Left ventricle myocardium superior (tissue), 1 donor: Measurements from ENCODE around the gene SMG6. TPM values are rescaled to one million over a fixed set of nuclear protein-coding genes. Genes with fewer than 3 reads are reported as not detected.

Experiments
- ATAC-seq: fragments of 200-7000 bp; cut with Tn5 transposase; one replicate; pipeline ENCODE4 v1.9.1; 2020; ENCODE audit warnings: mild to moderate bottlenecking, moderate library complexity
- DNase-seq: peaks from one replicate; pipeline ENCODE4 v3.0.0-alpha.2; 2020
- intact Hi-C: fragments of 100-400 bp; cut with micrococcal nuclease; formaldehyde crosslinking; loops from one replicate; pipeline ENCODE4 v1.11.0; 2022
- total RNA-seq: library from RNA; stranded (reverse); fragmentation: NEBNext Ultra II Directional; extraction: Animal tissue kit (Norgen Biotek cat#: 25700); gene quantifications from one replicate; pipeline ENCODE4 v1.2.1, GENCODE V29; 2021
- donor health status: DM: no; HTN: yes; CAD: no; lungs with severe emphysema.

SMG6 gene
- total RNA-seq, 1 donor from 2014 or later = 18.2 TPM

DNA sequence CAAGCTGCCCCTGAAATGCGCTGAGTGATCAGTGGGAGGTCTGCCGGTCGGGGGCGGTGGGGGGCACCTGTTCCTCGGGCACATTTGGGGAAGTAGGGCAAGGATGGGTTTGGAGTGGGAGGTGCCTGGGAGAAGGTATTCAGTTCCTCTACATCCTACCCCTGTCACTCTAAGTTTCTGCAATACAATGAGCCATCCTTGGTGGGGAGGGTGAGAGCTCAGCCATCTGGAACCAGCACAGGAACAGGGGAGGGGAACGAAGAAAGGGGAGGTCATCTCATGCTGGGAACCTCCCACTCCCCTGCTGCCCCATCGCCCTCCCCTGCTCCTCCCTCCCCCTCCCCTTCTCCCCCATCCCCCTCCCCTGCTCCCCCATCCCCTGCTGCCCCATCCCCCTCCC is 269.4 kb downstream of the SMG6 start:
- intact Hi-C loops = no loop called here
- no peak for ATAC-seq
- DNase-seq = no peak

DNA sequence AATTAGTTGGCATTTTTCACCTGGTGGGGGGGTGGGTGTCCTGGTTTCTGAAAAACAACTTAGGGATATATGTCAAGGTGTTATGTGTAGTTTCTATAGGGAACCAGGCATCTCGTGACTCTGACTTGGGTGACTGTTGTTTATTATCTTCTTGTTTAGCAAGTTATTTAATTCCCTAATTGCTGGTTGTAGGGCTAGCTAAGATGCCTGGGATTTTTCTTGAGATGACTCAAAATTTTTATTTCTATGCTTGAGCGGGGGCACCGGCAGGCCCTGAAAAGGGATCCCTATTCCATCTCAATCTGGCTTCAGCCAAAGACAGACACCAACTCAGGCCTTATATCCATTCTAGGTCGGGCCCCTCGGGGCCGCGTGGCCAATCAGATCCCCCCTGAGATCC is 270.4 kb downstream of the SMG6 start:
- ATAC-seq = no peak
- no peak for DNase-seq
- intact Hi-C loops = no loop called here

DNA sequence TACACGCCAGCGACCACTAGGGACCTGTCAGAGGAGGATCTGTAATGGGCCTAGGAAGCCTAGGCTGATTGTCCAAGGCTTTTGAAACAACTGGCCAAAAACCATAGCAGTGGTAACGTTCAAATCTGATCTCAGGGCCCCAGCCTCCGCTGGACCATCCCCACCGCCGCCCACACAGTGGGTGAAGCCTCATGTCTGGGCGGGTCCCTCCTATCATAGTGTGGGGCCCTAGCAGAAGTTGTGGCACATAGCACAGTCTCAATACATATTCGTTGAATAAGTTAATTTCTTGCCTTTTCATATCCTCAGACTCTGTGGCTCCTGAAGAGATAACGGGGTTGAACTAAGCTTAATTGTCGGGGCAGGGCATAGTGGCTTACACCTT is 272.8 kb downstream of the SMG6 start:
- ATAC-seq (no peak), DNase-seq (no peak)
- intact Hi-C loops = no loop called here

DNA sequence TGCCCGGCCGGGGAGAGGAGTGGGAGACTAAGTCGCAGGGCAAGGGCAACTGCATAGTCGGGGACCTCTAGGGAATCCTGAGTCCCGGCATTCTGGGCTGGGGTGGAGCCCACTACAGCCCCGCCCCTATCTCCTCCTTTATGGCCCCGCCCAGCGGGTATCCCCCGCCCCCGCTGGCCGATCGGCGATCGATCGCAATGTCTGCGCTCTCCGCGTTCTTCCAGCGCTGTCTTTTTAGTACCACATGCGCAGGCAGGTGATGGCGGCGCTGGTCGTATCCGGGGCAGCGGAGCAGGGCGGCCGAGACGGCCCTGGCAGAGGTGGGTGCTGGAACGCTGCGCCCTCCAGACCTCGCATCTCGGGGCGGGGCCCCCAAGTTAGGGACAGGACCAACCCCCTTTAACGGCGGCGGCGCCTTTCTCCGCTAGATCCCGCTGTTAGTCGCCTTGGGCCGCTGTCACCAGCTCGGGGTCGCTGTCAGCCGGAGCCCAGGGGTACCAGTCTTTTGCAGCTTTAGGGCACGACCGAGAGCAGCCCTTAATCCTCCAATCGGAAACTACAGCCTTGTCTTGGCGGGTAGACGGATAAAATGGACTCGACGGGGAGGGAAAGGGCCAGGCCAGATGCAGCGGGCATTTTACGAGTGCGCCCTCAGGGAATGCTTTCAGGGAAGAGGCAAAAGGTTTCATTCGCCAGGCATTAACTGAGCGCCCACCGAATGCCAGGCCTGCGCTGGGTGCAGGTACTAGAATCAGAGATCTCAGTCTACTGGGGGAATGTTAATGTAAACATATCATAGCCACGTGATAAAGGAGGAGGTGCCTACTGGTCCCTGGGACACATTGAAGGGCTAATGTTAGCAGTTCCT is 273.4 kb downstream of the SMG6 start, which contains the start of gene DPH1:
Gene DPH1 (plus strand): TSS at position 243 of the 868 bp plus-strand sequence. CDS start 17 bp downstream, at position 260.
- intact Hi-C loops = no loop called here
- DNase-seq (peak; percentile 93), ATAC-seq (peak; percentile 84)

DNA sequence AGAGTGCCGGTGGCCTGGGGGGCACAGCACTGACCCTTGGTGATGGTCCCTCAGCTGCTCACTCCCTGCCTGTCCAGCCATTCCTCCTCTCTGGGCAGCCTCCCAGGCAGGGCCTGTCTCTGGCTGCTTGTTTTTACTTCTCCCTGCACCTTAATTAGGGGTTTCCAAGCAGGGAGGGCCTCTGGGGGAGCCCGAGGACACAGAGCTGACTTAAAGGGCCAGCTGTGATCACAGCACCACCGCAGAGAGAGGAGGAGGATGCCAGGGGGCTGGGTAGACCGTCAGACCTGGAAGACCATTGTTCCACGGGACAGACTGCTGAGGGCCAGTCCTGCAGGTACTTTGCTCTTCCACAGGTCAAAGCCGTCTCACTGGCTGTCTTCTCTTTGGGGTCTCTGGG is 274.8 kb downstream of the SMG6 start:
- DNase-seq = no peak
- ATAC-seq = no peak
- intact Hi-C loops = no loop called here

DNA sequence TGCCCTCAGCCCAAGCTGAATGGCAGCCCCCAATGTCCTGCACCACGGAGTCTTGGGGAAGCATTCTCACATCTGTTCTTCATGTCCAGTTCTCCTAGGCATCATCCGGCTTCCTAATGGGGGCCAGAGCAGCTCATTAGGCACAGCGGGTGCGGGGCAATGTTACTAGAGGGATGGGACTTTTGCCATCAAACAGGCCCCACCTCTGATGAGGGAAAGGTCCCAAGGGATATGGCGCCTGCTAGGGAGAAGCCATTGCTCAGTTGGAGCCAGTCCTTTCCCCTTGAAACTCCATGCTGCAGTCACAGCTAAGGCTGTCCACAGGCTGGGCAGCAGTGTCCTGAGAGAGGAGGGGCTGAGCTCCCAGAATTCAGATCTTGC is 275.4 kb downstream of the SMG6 start:
- DNase-seq (no peak), ATAC-seq (no peak)
- intact Hi-C loops = no loop called here

DNA sequence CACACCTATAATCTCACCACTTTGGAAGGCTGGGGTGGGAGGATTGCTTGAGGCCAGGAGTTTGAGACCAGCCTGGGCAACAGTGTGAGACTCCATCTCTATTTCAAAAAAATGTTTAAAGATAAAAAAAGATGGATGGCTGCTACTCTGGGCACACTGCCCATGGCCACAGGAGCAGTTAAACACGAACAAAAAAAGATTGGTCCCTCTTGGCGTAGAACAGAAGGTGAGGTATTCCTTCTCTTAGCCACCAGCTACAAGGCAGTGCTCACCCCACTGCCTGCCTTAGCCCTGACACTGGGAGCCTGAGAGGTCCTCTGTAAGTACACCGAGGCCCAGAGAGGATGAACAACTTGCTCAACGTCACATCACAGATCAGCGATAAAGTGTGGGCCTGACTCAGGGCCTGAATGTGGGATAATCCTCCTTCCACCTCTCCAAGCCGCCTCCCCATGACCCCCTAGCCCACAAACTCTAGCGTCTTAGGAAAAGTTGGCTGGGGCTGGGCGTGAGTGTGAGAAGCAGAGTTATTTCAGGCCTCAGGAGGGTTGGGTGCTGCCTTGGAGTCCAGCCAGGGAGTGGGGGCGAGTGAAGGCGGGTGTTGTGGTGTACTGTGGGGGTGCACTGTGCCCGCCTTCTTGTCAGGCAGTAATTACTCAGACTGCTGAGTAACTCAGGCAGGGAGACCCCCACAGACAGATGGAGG is 275.9 kb downstream of the SMG6 start:
- intact Hi-C loops = loop anchor here (2.0 kb wide), 1 partner anchor 119 kb away; no protein-coding TSS in a partner anchor
- no peak for DNase-seq
- no peak for ATAC-seq

DNA sequence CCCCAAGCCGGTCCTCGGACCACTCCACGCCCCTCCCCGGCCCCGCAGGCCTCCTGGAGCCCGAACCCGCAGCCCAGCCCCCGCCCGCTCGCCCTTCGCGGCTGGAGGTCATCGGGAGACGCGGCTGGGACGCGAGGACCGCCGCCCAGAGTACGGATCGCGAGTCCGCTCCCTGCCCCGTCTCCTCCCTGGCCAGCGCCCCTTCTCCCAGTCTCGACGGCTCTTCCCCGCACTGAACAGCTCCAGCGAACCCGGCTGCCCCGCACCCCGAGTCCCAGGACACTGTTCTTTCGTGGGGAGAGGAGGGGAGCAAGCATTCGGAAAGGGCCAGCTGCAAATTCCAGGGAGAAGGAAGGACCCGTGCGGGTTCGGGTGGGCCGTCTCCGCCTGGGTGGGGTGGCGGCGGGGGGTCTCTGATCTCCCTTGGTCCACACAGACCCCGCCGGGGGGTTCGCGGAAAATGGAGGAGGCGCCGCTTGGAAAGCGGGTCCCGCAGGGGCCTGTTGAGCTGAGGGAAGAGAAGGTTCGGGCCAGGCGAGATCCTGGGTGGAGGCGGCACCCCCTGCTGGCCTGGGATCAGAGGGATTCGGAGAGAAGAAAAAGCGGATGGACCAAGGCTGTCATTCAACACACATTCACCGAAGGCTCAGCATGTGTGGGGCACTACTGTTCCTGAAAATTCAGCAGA is 277.8 kb downstream of the SMG6 start:
- DNase-seq = peak; percentile 86
- intact Hi-C loops = loop anchor here (2.0 kb wide), 1 partner anchor 117 kb away; no protein-coding TSS in a partner anchor
- peak; percentile 71 for ATAC-seq

DNA sequence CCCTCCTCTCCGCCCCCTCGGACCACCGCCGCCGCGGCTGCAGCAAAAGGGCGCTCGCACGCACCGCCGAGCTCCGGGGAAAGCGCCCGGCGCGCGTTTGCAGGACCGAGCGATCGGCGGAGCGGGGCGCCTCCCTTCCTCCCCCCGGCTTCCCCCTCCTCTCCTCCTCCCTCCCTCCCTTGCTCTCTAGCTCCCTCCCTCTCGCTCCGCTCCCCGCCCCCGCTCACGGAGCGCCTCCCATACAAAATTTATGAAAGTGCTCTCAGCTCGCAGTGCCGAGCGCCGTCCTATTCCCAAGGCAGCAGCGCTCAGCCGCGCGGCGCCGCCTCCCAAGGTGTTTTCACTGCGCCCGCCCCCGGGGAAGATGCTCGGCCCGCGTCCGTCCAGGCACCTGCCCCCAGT is 278.4 kb downstream of the SMG6 start, which contains the start of gene RTN4RL1:
Gene RTN4RL1 (minus strand): TSS at position 115 of the 402 bp plus-strand sequence. CDS start 469 bp downstream, outside the sequence.
- intact Hi-C loops = no loop called here
- ATAC-seq (peak; percentile 74), DNase-seq (peak; percentile 83)

DNA sequence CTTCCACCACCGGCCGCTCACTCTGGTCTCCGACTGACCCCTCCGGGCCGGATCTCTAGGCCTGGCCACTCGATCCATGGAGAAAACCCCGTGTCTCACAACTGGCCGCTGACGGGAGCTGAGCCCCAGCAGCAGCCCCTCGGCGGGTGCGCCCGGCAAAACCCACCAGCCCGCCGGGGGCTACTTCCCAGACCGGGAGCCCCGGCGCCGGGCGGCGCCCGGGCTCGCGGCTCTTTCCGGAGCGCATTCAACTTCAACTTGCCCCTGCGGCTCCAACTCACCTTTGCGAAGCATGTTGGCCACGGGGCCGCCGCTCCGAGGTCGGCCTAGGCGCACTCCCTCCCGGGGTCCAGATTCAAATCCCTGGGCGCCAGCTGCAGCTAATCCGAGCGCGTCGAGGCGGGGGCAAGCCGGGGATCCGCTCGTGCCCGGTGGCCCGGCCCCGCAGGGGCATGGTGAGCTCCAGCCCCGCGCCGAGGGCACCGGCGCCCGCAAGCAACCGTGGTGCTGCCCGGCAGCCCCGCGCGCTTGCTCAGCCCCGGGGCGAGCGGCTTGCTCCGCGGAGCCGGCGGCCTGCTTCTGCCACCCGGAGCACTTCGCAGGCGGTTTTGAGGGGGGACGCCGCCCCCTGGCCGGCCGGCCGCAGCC is 278.9 kb downstream of the SMG6 start:
- ATAC-seq (peak; percentile 4), DNase-seq (no peak)
- intact Hi-C loops = no loop called here

DNA sequence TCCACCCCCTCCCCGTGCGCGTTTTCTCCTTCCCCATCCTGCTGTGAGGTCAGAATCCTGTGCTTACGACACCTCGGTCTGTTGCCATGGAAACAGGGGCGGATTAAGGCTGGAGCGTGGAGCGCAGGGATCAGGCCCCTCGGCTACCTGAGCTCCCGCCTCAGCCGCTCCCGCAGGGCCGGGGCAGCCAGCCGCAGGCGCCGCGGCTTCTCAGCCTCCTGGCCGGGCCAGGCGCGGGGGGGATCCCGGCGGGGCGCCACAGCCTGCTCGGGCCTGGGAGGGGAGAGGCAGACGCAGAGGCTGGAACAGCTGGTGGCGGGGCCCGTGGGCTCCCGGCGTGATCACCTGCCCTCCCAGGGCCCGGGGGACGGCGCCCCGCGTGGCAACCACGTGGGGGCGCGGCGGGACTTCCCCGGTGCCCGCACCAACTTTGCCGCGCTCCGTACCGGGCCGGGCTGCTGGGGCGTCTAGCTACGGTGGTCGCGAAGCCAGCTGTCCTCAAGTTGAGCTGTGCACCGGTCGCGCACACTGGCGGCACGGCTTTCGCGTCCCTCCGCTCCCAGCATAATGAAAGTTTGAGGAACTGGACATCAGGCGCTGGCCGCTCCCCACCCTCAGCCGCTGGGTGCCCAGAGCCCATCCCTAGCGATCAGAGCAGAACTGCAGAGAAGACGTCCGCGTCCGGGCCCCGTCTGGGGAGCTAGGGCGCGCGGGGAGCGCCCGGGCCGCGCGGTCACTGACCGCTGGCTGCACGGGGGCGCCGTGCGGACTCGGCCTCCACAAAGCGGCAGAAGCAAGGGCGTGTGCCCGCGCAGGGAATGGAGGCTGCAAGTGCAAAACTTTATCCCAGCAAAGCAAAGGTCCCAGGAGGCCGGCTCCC is 279.7 kb downstream of the SMG6 start:
- DNase-seq = peak; percentile 58
- intact Hi-C loops = no loop called here
- ATAC-seq = peak; percentile 16

DNA sequence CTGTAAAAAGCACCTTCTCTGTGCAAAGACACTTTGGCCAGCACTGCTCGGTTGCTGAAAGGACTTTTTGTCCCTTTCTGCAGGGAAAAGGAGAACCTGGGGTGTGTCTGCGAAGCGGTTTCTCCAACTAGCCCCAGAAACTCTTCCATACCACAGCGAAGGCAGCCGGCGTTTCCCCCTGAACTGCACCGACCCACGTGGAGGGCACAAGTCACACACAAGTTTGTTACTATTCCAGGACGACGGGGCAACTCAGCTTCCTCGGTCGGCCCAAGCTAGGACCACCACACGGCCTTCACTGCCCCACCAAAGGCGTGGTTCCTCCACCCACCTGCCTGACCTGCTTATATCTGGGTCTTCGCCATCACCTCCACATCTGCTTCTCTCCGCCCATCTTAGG is 280.3 kb downstream of the SMG6 start:
- ATAC-seq (no peak), DNase-seq (no peak)
- intact Hi-C loops = no loop called here

DNA sequence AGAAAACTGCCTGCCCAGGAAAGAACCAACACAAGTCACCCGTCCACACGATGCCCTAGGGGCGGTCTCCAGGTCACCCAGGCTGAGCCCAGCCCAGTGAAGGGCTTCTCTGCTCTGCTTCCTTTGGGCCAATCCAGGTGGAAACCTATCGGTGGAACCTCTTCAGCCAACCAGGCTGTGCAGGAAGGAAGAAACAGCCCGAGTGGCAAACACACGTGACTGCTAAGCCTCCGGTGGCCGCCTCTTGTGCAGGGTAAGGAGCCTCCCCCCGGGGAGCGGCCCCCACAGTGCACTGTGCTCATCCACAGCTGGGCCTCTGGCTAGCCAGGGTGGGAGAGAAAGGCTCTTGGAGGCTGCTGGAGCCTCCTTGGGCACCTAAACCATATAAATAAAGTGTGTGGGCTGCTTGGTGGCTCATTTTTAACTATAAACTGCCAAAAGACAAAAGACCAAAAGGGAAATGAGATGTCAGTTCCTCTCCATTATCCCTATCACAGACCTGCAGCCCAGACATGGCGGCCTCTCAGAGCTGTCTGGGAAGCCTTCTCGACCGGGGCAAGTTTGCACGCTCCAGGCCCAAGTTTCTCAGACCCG is 280.8 kb downstream of the SMG6 start:
- intact Hi-C loops = no loop called here
- no peak for DNase-seq
- no peak for ATAC-seq

DNA sequence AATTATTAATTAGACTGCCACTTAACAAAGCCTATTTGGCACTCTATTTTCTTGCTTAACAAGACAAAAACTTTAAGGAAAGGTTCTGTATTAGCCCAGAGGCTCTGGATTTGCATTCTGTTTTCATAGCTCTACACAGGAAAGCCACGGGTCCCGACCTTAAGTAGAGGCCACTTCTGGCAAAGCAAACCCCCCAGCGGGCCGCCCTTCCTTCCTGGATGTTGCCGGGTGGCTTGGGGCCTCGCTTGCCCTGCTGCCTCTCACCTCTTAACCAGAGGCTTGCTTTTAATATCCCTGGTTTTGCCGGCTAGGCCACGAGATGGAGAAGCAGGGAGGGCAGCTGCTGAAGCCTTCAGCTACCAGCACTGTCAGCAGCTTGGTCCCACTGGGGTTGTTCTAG is 282.9 kb downstream of the SMG6 start:
- intact Hi-C loops = no loop called here
- no peak for ATAC-seq
- DNase-seq = no peak

DNA sequence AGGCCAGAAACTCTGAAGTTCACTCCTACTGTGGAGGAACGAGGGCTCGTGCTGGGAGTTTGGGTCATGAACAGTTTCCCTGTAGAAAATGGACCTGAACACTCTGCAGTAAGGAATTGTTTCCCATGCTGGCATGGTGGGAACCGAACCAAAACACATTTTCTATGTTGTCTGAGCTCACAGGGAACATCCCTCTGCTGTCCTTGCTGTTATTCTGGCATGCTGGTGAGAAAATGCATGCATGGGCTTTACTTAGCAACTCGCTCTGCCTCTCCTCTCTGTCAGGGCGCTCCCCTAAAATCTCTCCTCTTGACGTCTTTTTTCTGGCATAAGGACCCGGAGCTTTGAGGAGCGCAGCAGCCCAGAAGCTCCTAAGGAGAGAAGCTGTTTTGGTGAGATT is 283.9 kb downstream of the SMG6 start:
- DNase-seq = no peak
- intact Hi-C loops = no loop called here

DNA sequence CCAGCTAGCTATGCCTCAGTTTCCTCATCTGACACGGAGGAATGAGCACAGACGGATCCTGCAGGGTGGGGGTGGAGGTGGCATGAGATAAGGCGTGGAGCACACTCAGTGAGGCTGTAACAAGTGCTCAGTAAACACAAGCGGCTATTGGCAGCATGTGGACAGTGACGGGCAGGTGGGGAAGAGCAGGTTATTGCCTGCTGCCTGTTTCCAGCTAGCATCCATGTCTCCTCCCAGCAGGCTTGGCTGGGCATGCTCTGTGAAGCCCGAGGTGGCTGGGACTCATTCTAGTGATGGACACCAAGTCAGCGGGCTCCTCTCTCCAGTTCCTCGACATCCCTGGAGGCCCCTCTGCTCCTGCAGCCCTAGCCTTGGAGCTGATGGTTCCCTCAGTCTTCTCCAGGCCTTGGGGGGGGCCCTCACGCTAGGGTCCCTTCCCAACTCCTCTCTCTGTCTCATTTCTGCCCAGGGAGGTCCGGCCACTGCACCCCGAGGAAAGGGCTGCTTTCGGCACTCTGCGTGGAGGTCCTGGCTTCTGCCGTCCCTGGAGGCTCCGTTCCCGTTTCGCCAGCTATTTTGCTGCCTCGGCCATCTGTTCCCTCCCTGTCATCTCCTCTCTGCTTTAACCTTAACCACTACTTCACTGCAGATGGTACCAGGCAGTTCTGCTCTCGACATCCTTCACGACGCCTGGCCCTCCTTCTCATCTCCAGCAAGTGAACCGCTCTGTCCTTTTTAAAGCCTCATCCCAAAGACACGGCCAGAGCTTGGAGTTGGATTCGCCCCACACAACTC is 284.7 kb downstream of the SMG6 start:
- DNase-seq (no peak), ATAC-seq (no peak)
- intact Hi-C loops = no loop called here

More for the DNA sequence above, 283.9 kb downstream of the SMG6 start:
- no peak for ATAC-seq

DNA sequence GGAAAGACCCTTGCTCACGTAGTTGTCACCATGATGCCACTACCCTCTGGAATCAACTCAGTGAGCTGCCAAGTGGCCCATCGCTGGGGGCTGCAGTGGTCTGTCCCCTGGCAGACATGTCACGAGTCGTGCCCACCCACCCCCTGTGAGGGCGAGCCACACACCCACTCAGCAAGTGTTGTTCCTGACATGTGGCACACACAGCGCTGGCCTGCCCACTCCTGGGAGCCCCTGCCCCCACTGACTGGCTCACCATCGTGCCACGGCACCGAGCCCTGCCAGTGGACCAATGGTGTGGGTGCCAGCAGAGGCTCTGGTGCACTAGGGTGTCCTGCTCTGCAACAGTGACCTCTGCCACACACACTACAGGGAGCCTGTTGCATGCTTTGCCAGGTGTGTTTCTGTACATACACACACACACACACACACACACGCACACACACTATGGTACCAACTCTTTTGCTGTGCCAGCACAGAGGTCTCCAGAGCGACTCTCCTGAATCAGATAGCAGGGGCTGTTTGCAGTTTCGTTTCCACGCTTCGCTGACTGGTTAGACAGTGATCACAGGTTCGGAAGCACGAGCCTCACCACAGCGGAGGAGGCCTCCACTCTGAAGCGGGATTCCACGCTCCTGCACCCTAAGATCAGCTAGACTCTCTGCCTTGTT is 286.2 kb downstream of the SMG6 start:
- ATAC-seq = no peak
- intact Hi-C loops = no loop called here

More for the DNA sequence above, 286.2 kb downstream of the SMG6 start:
- no peak for DNase-seq
